Osteoblast (primary cell): ENCODE measurements around the gene ANGPT4. TPM values are rescaled to one million over a fixed set of nuclear protein-coding genes. Genes with fewer than 3 reads are reported as not detected.

Source experiments
- DNase-seq: peaks from one replicate; pipeline ENCODE4 v3.0.0; 2011; ENCODE audit warnings: low spot score, mixed read lengths; ENCODE audit not compliant: insufficient read length; ENCODE audit errors: missing footprints
- H2AFZ ChIP-seq: 2 replicates; pipeline ENCODE4 v1.6.0; 2011; ENCODE audit warnings: mild to moderate bottlenecking, low read length
- H3K27ac ChIP-seq: 2 replicates; pipeline ENCODE4 v1.5.1; 2011; ENCODE audit warnings: mild to moderate bottlenecking, low read depth, low read length, moderate library complexity
- H3K27me3 ChIP-seq: 2 replicates; pipeline ENCODE4 v1.6.0; 2012; ENCODE audit warnings: mild to moderate bottlenecking, control low read depth, inconsistent platforms, low read length, moderate library complexity; ENCODE audit not compliant: insufficient read depth
- H3K36me3 ChIP-seq: 2 replicates; pipeline ENCODE4 v1.5.1; 2011; ENCODE audit warnings: mild to moderate bottlenecking, low read length, control low read depth, moderate library complexity; ENCODE audit not compliant: insufficient read depth
- H3K4me1 ChIP-seq: 2 replicates; pipeline ENCODE4 v1.5.1; 2011; ENCODE audit warnings: mild to moderate bottlenecking, low read length, control low read depth, moderate library complexity; ENCODE audit not compliant: insufficient read depth
- H3K4me2 ChIP-seq: 2 replicates; pipeline ENCODE4 v1.6.0; 2011; ENCODE audit warnings: mild to moderate bottlenecking, low read length; ENCODE audit not compliant: insufficient read depth
- H3K4me3 ChIP-seq: fragments of 200-600 bp; sonication (generic); 3 replicates; pipeline ENCODE4 v1.5.1; 2012; ENCODE audit warnings: mild to moderate bottlenecking, low read length, inconsistent platforms; ENCODE audit not compliant: insufficient read depth
- H3K79me2 ChIP-seq: 2 replicates; pipeline ENCODE4 v1.6.0; 2012; ENCODE audit warnings: mild to moderate bottlenecking, low read length, control low read depth, inconsistent platforms; ENCODE audit not compliant: insufficient read depth
- H3K9me3 ChIP-seq: 2 replicates; pipeline ENCODE4 v1.5.1; 2011; ENCODE audit warnings: low read depth, low read length, control low read depth
- H4K20me1 ChIP-seq: 2 replicates; pipeline ENCODE4 v1.6.0; 2012; ENCODE audit warnings: mild to moderate bottlenecking, low read length, control low read depth; ENCODE audit not compliant: insufficient read depth
- CTCF ChIP-seq: IDR thresholded peaks from 2 replicates; pipeline ENCODE4 v1.5.1; 2011; ENCODE audit warnings: mild to moderate bottlenecking, low read depth, low read length, moderate library complexity; ENCODE audit errors: extremely low read depth
- total RNA-seq: library from RNA; depleted of rRNA; stranded (reverse); fragments of >200 nt; gene quantifications from 2 replicates; pipeline ENCODE4 v1.2.3, GENCODE V29; 2012

Gene ANGPT4
- total RNA-seq, 1 donor = under 0.01 TPM

GRCh38 chr20:844473-845225 is 71.5 kb downstream of the ANGPT4 start:
- no peak overlapping the region for H3K27ac ChIP-seq
- H3K4me1 ChIP-seq = no peaks in the 10 kb centered on the region
- peak; percentile 100 for DNase-seq
- H3K27me3 ChIP-seq = no peaks in the 10 kb centered on the region
- peak overlapping the region; percentile 68 for H3K4me3 ChIP-seq
- H3K4me2 ChIP-seq = peak overlapping the region; percentile 83
- H3K79me2 ChIP-seq = peaks cover 46% of the 10 kb centered on the region
- H4K20me1 ChIP-seq = peaks cover 9% of the 10 kb centered on the region
- no peaks in the 10 kb centered on the region for H3K9me3 ChIP-seq
- no peaks in the 10 kb centered on the region for H3K36me3 ChIP-seq
- TF ChIP-seq CTCF = no peak
- peak overlapping the region; percentile 88 for H2AFZ ChIP-seq

GRCh38 chr20:843912-844311 is 72.2 kb downstream of the ANGPT4 start:
- H3K4me1 ChIP-seq = no peaks in the 10 kb centered on the region
- no peaks in the 10 kb centered on the region for H3K27me3 ChIP-seq
- no peak for DNase-seq
- no peak overlapping the region for H3K27ac ChIP-seq
- TF ChIP-seq CTCF = no peak
- peaks cover 54% of the 10 kb centered on the region for H3K79me2 ChIP-seq
- H3K36me3 ChIP-seq = no peaks in the 10 kb centered on the region
- no peak overlapping the region for H3K4me3 ChIP-seq
- H3K9me3 ChIP-seq = no peaks in the 10 kb centered on the region
- H4K20me1 ChIP-seq = peaks cover 9% of the 10 kb centered on the region
- H2AFZ ChIP-seq = peak overlapping the region; percentile 41
- no peak overlapping the region for H3K4me2 ChIP-seq

- no peak overlapping the region for H3K27ac ChIP-seq
- H2AFZ ChIP-seq = no peak overlapping the region
- no peaks in the 10 kb centered on the region for H3K4me1 ChIP-seq
- no peaks in the 10 kb centered on the region for H3K9me3 ChIP-seq
- no peak overlapping the region for H3K4me2 ChIP-seq
- TF ChIP-seq CTCF = no peak
- H3K27me3 ChIP-seq = no peaks in the 10 kb centered on the region
- peaks cover 9% of the 10 kb centered on the region for H4K20me1 ChIP-seq
- no peak overlapping the region for H3K4me3 ChIP-seq
- H3K36me3 ChIP-seq = no peaks in the 10 kb centered on the region
- DNase-seq = no peak
- H3K79me2 ChIP-seq = peaks cover 67% of the 10 kb centered on the region
These were observed 73.6 kb downstream of the ANGPT4 start for GRCh38 chr20:842547-842940.

GRCh38 chr20:841568-842546 is 74.3 kb downstream of the ANGPT4 start:
- no peak for TF ChIP-seq CTCF
- Histone ChIP-seq H4K20me1 (peaks cover 9% of the 10 kb centered on the region), H3K79me2 (peaks cover 68% of the 10 kb centered on the region), H3K4me2 (peak overlapping the region; percentile 32), H3K9me3 (no peaks in the 10 kb centered on the region), H3K27me3 (no peaks in the 10 kb centered on the region), H3K27ac (no peak overlapping the region), H3K4me1 (no peaks in the 10 kb centered on the region), H3K36me3 (no peaks in the 10 kb centered on the region), H2AFZ (no peak overlapping the region), H3K4me3 (peak overlapping the region; percentile 60)
- DNase-seq = no peak
